GM12865 (cell line): ENCODE results near the gene PRKAR1B.

Experiments used
- DNase-seq: peaks from one replicate; pipeline ENCODE4 v3.0.0; 2010; ENCODE audit warnings: low read depth
- H3K4me3 ChIP-seq: 2 replicates; pipeline ENCODE4 v1.5.1; 2011; ENCODE audit warnings: mild to moderate bottlenecking, low read depth, low read length, control low read depth
- TF ChIP-seq, protein P1 (sequence below): IDR thresholded peaks from 2 replicates; pipeline ENCODE4 v1.5.1; 2011; ENCODE audit warnings: low read length, control low read depth, low read depth, inconsistent platforms; ENCODE audit not compliant: insufficient read depth; ENCODE audit errors: missing control alignments

The PRKAR1B gene

DNA sequence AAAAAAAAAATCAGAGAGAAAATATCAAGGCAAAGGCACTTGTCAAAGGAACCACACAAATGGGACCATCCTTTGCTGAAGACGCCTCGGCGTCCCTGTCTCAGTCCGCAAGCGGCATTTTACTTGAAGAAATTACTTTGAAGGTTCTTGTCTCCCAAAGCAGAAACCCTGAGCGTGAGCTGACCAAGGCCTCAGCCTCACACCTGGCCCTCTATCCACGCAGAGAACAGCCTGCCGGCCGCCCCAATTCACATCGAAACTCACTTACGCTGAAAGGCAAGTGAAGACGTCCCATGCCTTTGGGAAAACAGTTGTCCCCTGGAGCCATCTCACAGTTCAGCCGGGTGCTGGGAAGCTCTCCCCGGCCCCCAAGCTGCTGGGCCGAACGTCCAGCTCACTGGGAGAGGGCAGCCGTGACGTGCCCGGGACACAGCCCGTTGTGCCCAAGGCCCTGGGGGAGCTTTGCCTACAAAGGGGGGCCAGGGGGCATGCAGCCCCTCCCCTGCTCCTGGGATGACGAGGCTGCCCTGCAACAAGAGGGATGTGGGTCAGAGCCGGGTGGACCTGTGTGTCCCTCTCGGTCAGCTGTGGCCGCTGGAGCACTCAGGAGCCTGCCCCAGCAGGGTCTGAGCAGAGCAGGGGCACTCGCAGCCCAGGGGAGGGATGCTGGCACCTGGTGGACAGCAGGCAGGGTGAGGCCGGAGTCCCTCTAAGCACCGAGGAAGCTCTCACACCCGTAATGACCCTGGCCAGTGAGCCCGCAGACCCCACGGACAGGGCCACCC lies 157.8 kb downstream of the PRKAR1B start:
- no peak overlapping the region for H3K4me3 ChIP-seq
- TF ChIP-seq, protein P1, sequence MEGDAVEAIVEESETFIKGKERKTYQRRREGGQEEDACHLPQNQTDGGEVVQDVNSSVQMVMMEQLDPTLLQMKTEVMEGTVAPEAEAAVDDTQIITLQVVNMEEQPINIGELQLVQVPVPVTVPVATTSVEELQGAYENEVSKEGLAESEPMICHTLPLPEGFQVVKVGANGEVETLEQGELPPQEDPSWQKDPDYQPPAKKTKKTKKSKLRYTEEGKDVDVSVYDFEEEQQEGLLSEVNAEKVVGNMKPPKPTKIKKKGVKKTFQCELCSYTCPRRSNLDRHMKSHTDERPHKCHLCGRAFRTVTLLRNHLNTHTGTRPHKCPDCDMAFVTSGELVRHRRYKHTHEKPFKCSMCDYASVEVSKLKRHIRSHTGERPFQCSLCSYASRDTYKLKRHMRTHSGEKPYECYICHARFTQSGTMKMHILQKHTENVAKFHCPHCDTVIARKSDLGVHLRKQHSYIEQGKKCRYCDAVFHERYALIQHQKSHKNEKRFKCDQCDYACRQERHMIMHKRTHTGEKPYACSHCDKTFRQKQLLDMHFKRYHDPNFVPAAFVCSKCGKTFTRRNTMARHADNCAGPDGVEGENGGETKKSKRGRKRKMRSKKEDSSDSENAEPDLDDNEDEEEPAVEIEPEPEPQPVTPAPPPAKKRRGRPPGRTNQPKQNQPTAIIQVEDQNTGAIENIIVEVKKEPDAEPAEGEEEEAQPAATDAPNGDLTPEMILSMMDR = no peak
- no peak for DNase-seq

DNA sequence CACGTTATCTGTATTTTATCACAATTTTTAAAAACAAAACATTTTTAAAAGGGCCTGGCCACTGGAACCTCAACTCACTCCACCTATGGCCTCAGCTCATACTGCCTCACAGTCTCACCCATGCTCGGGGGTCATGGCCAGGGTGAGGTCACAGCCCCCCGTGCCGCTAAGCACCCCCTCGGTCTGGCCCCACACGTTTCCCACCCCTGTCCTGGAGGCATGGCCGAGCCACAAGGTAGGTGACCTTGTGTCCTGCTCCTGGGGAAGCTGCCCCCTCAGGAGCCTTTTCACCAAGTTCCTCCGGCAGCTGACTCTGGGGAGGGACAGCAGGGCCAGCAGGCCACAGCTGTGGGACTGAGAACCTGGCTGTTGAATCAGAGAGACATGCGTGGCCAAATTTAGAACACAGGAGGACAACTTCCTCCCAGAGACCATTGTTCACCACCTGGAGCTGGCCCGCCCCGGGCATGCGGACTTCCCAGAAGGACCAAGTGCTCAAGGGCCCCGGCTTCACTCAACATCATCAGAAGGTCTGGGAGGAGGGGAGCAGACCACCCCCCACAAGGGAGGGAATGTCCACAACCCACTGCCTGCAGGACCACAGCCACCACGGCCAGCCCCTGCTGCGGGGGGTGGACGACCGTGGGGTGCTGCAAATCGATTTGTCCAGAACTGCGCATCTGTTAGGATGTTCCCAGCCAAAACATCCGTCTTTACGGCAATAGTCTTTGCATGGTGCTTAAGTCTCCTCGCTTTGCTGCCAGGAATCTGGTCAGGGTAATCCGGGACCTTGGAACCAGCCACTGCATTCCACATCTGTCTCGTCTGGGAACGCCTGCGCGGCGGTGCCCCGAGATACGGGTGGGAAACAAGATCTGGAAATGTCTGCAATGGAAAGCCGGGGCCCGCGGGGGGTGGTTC lies 158.8 kb downstream of the PRKAR1B start:
- H3K4me3 ChIP-seq = no peak overlapping the region
- DNase-seq = no peak
- TF ChIP-seq, protein P1 = no peak

DNA sequence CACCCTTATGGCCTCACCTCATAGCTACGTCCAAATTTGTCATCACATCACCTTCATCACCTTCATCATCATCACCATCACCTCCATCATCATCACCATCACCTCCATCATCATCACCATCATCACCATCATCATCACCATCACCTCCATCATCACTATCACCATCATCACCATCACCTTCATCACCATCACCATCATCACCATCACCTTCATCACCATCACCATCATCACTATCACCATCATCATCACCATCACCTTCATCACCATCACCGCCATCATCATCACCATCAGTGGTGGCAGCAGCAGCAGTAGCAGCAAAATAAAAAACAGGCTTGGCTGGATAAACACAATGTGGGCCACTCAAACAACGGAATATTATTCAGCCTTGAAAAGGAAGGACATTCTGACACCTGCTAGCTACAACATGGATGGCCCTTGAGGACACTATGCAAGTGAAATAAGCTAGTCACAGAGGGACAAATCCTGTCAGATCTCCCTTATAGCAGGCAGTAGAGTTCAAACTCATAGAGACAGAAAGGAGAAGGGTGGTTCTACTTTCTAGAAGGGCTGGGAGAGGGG lies 159.7 kb downstream of the PRKAR1B start:
- DNase-seq = no peak
- TF ChIP-seq, protein P1 = no peak
- H3K4me3 ChIP-seq = no peak overlapping the region

DNA sequence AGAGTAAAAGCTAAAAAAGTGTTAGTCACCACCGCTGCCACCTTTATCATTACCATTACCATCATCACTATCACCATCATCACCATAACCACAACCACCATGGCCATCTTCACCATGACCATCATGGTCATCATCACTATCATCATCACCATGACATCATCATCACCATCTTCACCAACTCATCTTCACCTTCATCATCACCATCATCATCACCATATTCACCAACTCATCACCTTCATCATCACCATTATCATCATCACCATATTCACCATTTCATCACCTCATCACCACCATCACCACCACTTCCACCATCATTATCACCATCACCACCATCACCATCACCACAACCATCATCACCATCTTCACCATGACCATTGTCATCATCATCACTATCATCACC lies 161.0 kb downstream of the PRKAR1B start:
- H3K4me3 ChIP-seq = no peak overlapping the region
- no peak for DNase-seq
- TF ChIP-seq, protein P1 = no peak

DNA sequence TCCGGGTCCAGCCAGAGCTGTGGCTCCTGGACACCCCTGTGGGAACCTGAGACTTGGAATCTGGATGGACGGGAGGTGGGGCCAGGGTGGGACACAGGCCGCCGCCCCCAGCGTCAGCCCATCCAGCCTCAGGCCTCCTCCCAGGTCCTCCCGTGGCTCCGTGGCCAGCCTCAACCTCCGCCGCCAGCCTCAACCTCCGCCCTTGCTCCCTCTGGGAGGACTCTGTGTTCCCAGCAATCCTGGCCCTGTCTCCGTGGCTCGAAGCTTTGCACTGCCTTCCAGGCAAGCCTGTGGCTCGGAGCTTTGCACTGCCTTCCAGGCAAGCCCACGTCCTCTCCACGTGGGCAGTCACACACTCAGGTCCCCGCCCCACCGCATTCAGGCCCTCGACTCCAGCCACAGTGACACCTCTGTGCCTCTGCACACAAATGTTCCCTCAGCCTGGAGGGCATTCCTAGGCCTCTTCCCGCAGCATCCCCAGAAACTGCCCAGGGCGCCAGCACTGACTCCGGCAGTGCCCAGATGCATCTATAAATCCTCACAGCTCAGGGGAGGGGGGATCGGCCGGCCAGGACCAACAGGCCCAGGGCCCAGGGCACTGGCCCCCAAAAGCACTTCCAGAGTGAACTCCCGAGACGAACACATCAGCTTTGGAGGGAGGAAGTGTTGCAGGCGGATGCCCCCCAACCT lies 162.8 kb downstream of the PRKAR1B start:
- H3K4me3 ChIP-seq = no peak overlapping the region
- no peak for DNase-seq
- TF ChIP-seq, protein P1 = no peak

DNA sequence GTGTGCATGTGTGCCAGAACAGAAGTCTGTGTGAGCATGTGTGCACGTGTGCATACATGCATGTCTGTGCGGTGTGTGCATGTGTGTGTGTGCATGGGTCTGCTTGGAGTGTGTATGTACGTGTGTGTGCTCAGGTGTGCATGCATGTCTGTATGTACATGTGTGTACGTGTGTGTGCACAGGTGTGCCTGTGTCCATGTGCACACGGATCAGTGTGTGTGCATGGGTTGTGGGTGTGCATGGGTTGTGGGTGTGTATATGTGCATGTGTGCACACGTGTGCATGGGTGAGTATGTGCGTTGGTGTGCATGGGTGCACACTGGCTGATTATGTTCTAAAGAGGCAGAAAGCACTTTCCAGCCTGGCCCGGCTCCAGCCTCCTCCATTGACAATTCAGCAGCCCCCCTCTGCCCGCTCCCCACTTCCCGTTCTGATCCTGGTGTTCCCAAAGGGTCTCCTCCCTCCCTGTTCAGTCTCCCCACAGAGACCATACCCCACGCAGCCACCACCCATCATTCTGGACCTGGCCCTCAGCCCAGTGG lies 163.4 kb downstream of the PRKAR1B start:
- TF ChIP-seq, protein P1 = no peak
- H3K4me3 ChIP-seq = no peak overlapping the region
- no peak for DNase-seq
